Gastrocnemius medialis (tissue), 4 donors: ENCODE data around the gene ADGRV1. TPM values are rescaled to one million over a fixed set of nuclear protein-coding genes. Genes with fewer than 3 reads are reported as not detected.
"Not testable (repeated sequence)": the region's sequence is repeated elsewhere in the genome, so short reads cannot be mapped to it uniquely, and the experiment has no call there.

Source experiments
- ATAC-seq, 2 donors: fragments of 150-250 bp; one replicate each; pipeline ENCODE4 v1.9.1; 2016
- DNase-seq, 2 donors: peaks; one replicate each; pipeline ENCODE4 v3.0.0-alpha.2; 2019
- H3K27ac ChIP-seq, 4 donors: fragments of 200-600 bp; sonication (generic); 1 replicate in 1 of 4; 2 replicates in 3 of 4; pipeline ENCODE4 v1.5.1; 2016 to 2018; ENCODE audit warnings: mild to moderate bottlenecking in 2 of 4, moderate library complexity in 1 of 4
- H3K27me3 ChIP-seq, 3 donors: fragments of 200-600 bp; sonication (generic) in 2 of 3; 1 replicate in 1 of 3; 2 replicates in 2 of 3; pipeline versions ENCODE4 v1.5.1 to v1.6.0; 2016 to 2019; ENCODE audit warnings: mild to moderate bottlenecking in 1 of 3, moderate library complexity in 1 of 3
- H3K36me3 ChIP-seq, 2 donors: fragments of 200-600 bp; sonication (generic) in 1 of 2; one replicate each; pipeline ENCODE4 v1.5.1; 2017 to 2018
- H3K4me1 ChIP-seq, 2 donors: fragments of 200-600 bp; sonication (generic) in 1 of 2; one replicate each; pipeline ENCODE4 v1.5.1; 2016 to 2017; ENCODE audit warnings: mild to moderate bottlenecking in 2 of 2
- H3K4me3 ChIP-seq, 4 donors: fragments of 200-600 bp; sonication (generic) in 3 of 4; 1 replicate in 1 of 4; 2 replicates in 3 of 4; pipeline ENCODE4 v1.5.1; 2016 to 2019; ENCODE audit warnings: mild to moderate bottlenecking in 2 of 4
- H3K9me3 ChIP-seq, 3 donors: fragments of 200-600 bp; sonication (generic) in 2 of 3; 1 replicate in 1 of 3; 2 replicates in 2 of 3; pipeline ENCODE4 v1.5.1; 2016 to 2019
- POLR2A ChIP-seq, 2 donors: fragments of 450-650 bp; IDR thresholded peaks; one replicate each; pipeline ENCODE4 v1.6.1; 2017; ENCODE audit warnings: antibody characterized with exemption in 2 of 2, mild to moderate bottlenecking in 2 of 2, moderate library complexity in 2 of 2
- in situ Hi-C, 4 donors: fragments of 200-750 bp; cut with MboI; loops; one replicate each; pipeline versions ENCODE4 v1.15.0 to v1.8.0; 2017; ENCODE audit warnings: low sequenced_read_pairs in 4 of 4
- intact Hi-C: fragments of 100-400 bp; cut with DNase I; formaldehyde crosslinking; loops from one replicate; pipeline ENCODE4 v1.15.1; 2023; ENCODE audit warnings: low total_unique reads
- total RNA-seq, 4 donors: library from RNA; depleted of rRNA; stranded (reverse); fragments of >200 nt; gene quantifications; one replicate each; pipeline versions ENCODE4 v1.1.0 to v1.2.3, GENCODE V29; 2016
- TF ChIP-seq, protein P1 (sequence below), 5 experiments: fragments of 450-650 bp in 3 of 5; fragments of 200-600 bp in 2 of 5; sonication (generic) in 2 of 5; IDR thresholded peaks in 4 of 5; conservative IDR thresholded peaks in 1 of 5; 1 replicate in 4 of 5; 2 replicates in 1 of 5; pipeline ENCODE4 v1.5.1; 2016 to 2019; ENCODE audit warnings: antibody characterized with exemption in 5 of 5, mild to moderate bottlenecking in 3 of 5, moderate library complexity in 3 of 5

The ADGRV1 gene
- total RNA-seq, 4 donors from 2014 or later = 0.22 to 0.41 TPM; not detected in 2

DNA sequence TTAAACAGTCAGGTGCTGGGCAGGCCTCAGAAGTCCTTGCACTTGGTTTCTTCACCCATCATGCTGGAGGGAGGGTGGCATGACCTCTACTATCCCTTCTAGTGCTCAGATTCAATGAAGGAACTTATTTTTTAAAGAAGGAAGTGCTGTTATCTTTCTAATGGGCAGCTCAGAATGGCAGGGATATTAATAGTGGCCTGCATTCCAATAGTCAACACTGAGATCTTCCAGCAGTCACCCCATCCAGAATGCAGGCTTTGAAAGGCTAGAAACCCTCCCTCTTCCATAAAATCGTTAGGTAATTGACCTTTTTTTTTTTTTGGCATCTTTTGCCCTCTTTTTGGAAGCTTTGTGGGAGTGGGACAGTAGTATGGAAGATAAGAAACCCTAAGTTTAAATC, 499.6 kb downstream of the ADGRV1 start:
- in situ Hi-C loops (no loop called here), intact Hi-C loops (no loop called here)
- no peaks in the 10 kb centered on the region for H3K4me1 ChIP-seq
- TF ChIP-seq, protein P1, sequence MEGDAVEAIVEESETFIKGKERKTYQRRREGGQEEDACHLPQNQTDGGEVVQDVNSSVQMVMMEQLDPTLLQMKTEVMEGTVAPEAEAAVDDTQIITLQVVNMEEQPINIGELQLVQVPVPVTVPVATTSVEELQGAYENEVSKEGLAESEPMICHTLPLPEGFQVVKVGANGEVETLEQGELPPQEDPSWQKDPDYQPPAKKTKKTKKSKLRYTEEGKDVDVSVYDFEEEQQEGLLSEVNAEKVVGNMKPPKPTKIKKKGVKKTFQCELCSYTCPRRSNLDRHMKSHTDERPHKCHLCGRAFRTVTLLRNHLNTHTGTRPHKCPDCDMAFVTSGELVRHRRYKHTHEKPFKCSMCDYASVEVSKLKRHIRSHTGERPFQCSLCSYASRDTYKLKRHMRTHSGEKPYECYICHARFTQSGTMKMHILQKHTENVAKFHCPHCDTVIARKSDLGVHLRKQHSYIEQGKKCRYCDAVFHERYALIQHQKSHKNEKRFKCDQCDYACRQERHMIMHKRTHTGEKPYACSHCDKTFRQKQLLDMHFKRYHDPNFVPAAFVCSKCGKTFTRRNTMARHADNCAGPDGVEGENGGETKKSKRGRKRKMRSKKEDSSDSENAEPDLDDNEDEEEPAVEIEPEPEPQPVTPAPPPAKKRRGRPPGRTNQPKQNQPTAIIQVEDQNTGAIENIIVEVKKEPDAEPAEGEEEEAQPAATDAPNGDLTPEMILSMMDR (IDR thresholded peaks at IDR 0.05 in 4 of 5, conservative IDR thresholded peaks at IDR 0.05 in 1 of 5) = no peak
- TF ChIP-seq POLR2A (IDR thresholded peaks at IDR 0.05) = no peak
- peaks cover 0 to under 1% (median 0%) of the 10 kb centered on the region in 3 donors for H3K27me3 ChIP-seq
- no peaks in the 10 kb centered on the region for H3K36me3 ChIP-seq
- no peak for DNase-seq
- ATAC-seq = no peak
- H3K27ac ChIP-seq = no peak overlapping the region
- H3K9me3 ChIP-seq = no peaks in the 10 kb centered on the region
- no peak overlapping the region for H3K4me3 ChIP-seq

DNA sequence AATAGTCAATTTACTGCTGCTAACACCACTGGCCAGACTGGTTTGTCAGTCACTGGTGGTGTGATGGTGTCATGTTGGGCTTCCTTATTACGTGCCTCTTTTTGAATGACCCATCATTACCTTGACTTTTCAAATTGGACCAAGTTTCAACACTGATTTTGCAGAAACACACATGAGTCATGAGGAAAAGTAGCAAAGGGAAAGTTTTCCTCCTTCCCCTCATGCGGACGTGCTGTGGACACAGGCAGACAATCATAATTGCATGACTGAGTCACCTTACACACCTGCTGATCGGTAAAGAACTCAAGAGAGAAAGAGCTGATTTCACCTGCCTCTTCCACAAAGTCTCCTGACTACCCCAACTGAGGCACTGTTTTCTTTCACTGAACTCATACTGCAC, 500.0 kb downstream of the ADGRV1 start:
- ATAC-seq = no peak

DNA sequence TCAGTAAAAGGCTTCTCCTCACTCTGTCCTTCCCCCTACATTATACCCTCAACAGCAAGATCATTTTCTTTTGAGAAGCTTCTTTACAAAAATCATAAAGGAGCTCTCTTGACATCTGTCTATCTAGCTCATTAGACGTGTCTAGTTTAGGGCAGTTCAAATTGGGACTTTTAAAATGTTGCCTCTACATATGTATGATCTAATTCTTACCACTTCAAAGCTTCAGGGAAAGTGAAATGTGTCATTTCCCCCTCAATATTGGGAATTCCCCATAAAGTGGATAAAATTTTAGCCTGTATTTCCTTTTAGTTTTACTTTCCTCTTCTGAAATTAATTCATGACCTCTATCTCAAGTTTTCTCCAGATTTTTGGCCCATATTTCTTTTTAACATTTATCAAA, 500.8 kb downstream of the ADGRV1 start:
- Histone ChIP-seq H3K27me3 (peaks cover 0 to 2% (median 0%) of the 10 kb centered on the region in 3 donors), H3K36me3 (no peaks in the 10 kb centered on the region), H3K4me1 (no peaks in the 10 kb centered on the region), H3K4me3 (no peak overlapping the region), H3K27ac (no peak overlapping the region), H3K9me3 (no peaks in the 10 kb centered on the region)
- no peak for TF ChIP-seq POLR2A (IDR thresholded peaks at IDR 0.05)
- TF ChIP-seq, protein P1 (IDR thresholded peaks at IDR 0.05 in 4 of 5, conservative IDR thresholded peaks at IDR 0.05 in 1 of 5) = no peak
- DNase-seq (no peak), ATAC-seq (no peak)
- in situ Hi-C loops (no loop called here), intact Hi-C loops (no loop called here)

More for the DNA sequence above, 500.0 kb downstream of the ADGRV1 start:
- Histone ChIP-seq H3K4me3 (no peak overlapping the region), H3K27ac (no peak overlapping the region), H3K36me3 (no peaks in the 10 kb centered on the region), H3K9me3 (no peaks in the 10 kb centered on the region), H3K4me1 (no peaks in the 10 kb centered on the region), H3K27me3 (peaks cover 0 to 2% (median 0%) of the 10 kb centered on the region in 3 donors)
- TF ChIP-seq POLR2A (IDR thresholded peaks at IDR 0.05) = no peak
- TF ChIP-seq, protein P1 (IDR thresholded peaks at IDR 0.05 in 4 of 5, conservative IDR thresholded peaks at IDR 0.05 in 1 of 5) = no peak
- intact Hi-C loops = no loop called here
- in situ Hi-C loops = no loop called here
- no peak for DNase-seq

DNA sequence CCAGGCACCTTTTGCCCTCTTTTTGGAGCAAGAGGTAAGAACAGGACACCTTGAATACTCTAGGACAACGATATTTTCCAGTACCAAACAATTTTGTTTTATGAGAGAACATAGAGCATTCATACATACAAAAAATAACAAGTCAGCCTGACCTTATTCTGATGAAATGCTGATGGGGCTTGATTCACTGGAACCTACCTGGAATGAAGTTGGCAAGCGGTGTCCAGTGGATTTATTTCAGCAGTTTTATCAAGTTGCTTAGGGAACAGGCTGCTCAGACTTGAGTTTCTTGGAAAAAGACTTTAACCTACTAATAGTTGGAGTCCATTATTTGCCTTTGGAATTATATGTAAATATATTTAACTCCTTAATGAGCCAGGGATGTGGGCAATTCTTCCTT, 502.5 kb downstream of the ADGRV1 start:
- in situ Hi-C loops = no loop called here
- Histone ChIP-seq H3K4me3 (no peak overlapping the region), H3K9me3 (no peaks in the 10 kb centered on the region), H3K27ac (no peak overlapping the region), H3K27me3 (peaks cover 0 to 2% (median 0%) of the 10 kb centered on the region in 3 donors), H3K4me1 (no peaks in the 10 kb centered on the region), H3K36me3 (no peaks in the 10 kb centered on the region)
- ATAC-seq = no peak
- no peak for DNase-seq
- intact Hi-C loops = no loop called here
- no peak for TF ChIP-seq POLR2A (IDR thresholded peaks at IDR 0.05)
- TF ChIP-seq, protein P1 (IDR thresholded peaks at IDR 0.05 in 4 of 5, conservative IDR thresholded peaks at IDR 0.05 in 1 of 5) = no peak

DNA sequence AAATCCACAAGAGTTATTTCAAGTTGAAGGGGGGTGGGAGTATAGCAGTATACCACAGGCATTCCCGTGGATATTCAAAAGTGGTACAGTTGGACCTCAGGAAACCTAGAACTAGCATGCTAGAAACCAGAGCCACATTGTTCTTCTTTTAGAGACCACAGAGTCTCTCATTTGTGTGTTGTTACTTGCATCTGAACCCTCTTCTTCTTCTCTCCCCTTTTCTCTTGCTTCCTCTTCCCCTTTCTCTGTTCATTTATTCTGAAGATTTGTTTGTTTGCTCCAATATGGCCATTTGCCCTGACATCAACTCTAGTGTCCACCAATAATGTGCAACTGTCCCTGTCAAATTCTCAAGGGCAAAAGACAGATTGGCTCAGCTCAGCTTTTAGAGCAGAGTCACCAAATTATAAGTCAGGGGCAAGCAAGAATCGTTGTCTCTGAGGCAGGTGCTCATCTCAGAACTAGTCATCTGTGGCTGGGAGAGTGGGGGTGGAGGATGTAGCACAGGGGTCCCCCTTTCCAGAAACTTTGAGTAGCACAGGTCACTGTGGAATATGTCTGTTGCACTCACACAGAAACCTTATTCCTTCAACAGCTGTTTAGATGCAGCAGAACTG, 503.5 kb downstream of the ADGRV1 start:
- ATAC-seq = no peak
- peaks cover 0 to 2% (median 0%) of the 10 kb centered on the region in 3 donors for H3K27me3 ChIP-seq
- no peaks in the 10 kb centered on the region for H3K4me1 ChIP-seq
- TF ChIP-seq, protein P1 (IDR thresholded peaks at IDR 0.05 in 4 of 5, conservative IDR thresholded peaks at IDR 0.05 in 1 of 5) = no peak
- no peak for TF ChIP-seq POLR2A (IDR thresholded peaks at IDR 0.05)
- intact Hi-C loops = no loop called here
- no peak for DNase-seq
- no peak overlapping the region for H3K27ac ChIP-seq
- H3K36me3 ChIP-seq = no peaks in the 10 kb centered on the region
- in situ Hi-C loops = no loop called here
- H3K4me3 ChIP-seq = no peak overlapping the region
- H3K9me3 ChIP-seq = no peaks in the 10 kb centered on the region

DNA sequence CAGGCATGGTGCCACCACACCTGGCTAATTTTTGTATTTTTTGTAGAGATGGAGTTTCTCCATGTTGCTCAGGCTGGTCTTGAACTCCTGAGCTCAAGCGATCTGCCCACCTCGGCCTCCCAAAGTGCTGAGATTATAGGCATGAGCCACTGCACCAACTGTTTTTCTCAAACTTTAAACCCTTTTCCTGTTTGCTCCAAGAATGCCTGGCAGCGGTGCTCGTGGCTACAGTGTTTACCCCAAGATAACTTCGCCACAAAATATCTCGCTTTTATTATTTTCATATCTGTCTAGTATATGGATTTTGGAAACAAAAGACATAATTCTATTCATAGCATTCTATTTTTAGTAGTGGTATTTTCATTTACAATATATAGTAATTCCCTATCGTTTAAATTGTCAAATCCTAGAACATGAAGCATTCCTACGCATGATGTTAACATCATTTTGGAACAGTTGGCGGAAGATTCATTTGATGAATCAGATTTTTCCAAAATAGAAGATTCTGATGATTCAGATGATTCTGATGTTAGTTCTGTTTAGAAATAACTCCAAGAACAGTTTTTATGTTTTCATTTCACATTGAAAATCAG, 504.6 kb downstream of the ADGRV1 start:
- ATAC-seq, H3K27me3 ChIP-seq, H3K9me3 ChIP-seq, in situ Hi-C loops, H3K27ac ChIP-seq, DNase-seq, intact Hi-C loops, H3K4me1 ChIP-seq, H3K36me3 ChIP-seq, H3K4me3 ChIP-seq: not testable (repeated sequence)
